ENCODE results near the gene FAM163A.
"Not testable (repeated sequence)": the region's sequence is repeated elsewhere in the genome, so short reads cannot be mapped to it uniquely, and the experiment has no call there.

The FAM163A gene

DNA sequence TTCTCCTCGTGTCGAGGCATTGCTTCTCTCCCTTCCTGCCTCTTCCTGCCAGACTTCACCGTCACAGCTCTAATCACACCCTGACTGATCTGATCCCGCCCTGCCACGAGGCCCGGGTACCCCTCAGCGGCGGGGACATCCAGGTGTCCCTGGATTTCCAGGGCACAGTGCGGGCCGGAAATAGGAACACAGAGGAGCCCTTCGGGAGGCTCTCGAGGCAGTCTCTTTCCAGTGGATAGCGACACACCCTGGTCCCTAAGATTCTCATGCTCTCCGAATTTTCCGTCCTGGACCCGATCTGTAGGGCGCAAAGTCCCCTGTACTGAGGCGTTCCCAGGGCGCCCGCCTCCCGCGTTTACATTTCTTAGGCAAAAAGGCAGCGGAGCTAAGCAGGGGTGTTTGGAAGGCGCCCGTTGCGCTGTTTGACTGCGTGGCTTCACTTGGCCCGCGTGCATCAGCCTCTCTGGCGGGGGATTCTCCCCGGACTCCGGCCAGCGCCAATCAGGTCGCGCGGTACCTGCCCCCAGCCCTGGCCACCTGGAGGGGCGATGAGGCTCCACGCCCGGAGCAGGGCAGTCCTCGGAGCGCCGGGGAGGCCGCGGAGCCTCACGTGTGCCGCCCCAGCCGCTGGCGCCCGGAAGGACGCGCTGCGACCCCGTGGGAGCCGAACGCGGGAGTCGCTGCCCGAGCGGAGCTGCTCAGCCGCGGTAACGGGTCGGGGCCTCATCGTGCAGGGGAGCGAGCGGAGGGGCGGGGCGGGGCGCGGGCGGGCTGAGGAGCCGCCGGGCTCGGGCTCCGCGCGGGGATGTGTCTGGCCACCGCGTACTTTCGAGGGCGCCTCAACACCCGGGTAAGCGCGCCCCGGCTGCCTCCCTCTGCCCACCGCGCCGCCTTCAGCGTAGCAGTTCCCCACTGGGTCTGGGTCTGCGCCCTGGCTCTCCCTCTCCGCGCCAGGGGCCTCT is at the start of gene FAM163A:
Gene FAM163A, plus strand, starts transcription at position 575 of the 962 bp plus-strand sequence. CDS start 69,807 bp downstream, outside the sequence.
- DNase-seq, result no peak

DNA sequence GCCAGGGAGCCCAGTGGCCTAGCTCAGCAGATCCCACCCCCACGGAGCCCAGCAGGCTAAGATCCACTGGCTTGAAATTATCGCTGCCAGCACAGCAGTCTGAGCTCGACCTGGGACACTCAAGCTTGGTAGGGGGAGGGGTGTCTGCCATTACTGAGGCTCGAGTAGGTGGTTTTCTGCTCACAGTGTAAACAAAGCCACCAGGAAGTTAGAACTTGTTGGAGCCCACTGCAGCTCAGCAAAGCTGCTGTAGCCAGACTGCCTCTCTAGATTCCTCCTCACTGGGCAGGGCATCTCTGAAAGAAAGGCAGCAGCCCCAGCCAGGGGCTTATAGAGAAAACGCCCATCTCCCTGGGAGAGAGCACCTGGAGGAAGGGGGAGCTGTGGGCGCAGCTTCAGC is 48.6 kb upstream of the FAM163A start:
- DNase-seq, result not testable (repeated sequence)

DNA sequence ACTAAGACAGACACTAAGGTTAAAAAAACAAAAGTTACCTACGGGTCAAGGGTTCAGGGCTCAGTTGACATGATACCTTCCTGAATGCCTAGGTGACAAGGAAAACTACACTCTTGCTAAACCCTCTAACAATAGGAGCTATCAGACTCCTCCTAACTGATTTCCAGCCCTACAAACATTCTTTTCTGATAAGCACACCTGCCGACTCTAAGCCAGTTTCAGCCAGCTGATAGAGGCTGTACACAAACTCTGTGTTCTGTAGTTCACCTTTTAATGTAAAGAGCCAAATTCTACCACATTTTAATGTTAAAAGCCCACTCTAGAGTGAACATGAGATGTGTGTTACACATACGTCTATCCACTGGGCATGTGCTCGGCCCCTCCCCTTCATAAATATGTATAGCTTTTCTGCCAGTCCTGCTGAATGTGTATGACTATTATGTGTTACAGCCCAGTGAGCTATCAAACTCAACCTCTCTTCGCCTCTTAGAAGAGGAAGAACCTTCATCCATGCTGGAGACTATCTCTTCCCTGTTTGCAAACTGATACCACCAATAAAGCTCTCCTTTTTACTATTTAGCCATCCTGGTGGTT is 40.0 kb upstream of the FAM163A start:
- no peak for DNase-seq

DNA sequence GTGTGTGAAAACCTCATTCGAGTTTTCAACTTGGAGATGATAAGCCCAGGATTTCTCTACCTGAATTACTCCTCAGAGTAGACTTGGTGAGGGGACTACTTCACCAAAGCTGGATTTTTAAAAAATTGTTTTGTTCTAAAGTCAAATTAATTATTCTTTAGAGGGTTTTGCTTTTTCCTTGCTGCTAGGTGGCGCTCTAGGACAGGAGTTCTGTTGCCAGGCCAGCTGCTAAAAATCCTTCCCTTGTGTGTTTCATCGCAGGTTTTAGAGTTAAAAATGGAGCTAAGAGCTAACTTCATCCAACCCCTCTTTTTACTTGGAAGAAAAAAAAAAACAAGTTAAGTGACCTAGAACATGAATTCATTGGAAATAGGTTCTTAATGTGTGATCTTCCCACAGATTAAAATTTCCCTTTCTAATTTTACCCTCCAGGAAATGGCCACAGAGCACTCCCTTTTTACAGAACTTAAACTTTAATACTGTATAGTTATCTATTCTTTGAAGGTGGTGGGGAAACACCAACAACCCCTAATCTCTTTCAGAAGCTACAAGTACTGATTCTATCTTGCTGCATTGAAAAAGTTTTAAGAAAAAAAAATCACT is 36.7 kb upstream of the FAM163A start:
- peak; percentile 51 to 70 for DNase-seq

DNA sequence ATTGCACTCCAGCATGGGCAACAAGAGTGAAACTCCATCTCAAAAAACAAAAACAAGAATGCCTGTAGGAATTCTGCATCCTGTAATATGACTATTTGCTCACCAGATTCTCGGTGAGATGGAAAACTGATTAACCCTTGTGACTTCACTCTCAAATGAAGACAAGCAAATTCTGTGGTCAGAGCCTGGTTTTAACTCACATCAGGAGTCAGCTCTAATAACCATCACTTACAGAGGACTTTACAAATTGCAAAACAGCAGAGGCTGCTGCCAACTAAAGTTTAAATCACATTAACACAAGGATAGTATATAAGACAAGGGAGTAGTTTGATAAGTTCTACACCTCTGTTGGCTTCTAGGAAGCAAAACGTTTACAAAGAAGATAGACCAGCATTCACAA is 35.7 kb upstream of the FAM163A start:
- DNase-seq, result no peak

DNA sequence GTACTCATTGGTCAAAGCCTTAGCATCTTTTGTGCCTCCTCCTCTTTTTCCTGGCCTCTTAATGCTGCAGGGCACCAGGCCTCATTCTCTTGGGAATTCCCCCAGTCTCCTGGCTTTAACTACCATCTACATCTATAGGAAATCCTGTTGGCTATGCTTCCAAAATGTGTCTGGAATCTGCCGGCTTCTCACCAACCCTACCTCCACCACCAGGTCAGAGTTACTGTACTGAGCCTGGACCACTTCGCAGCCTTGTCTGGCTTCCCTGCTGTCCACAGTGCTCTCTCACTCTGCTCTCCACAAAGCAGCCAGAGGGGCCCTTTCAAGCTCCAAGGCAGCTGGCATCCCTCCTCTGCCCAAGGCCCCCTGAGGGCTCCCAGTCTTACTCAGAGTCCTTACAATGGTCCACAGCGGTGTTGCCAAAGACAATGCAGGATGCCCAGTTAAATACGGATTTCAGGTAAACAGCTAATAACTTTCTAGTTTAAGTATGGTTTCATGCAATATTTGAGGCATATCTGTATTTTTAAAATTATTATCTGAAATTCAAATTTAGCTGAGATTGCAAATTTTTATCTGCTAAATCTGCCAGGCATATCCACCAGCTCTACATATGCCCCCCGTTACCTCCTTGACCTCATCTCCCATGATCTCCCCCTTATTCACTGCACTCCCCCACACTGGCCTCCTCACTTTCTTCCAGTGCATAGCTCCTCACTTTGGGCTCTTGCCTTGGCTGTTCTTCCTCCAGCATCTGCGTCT is 34.5 kb upstream of the FAM163A start:
- DNase-seq, result no peak

DNA sequence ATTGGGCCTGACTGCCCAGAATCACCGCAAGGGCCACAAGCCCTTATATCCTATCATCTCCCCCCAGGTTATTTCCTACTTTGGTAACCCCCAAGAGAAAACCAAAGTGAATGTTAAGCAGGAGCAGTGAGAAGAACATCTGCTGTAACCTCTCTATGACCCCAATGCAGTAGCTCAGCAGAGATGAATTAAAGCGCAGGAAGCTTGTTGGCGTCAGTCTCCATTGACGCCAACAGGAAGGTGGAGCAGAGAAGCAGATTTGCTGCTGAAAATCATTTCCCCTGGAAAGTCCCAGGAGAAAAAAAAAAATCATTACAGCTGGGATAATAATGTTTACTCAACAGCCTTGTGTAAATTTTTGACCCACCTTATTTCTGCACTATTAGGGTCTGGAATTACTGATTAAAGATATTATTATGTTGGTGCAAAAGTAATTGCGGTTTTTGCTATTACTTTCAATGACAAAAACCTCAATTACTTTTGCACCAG is 33.2 kb upstream of the FAM163A start:
- peak; percentile 59 to 74 for DNase-seq

DNA sequence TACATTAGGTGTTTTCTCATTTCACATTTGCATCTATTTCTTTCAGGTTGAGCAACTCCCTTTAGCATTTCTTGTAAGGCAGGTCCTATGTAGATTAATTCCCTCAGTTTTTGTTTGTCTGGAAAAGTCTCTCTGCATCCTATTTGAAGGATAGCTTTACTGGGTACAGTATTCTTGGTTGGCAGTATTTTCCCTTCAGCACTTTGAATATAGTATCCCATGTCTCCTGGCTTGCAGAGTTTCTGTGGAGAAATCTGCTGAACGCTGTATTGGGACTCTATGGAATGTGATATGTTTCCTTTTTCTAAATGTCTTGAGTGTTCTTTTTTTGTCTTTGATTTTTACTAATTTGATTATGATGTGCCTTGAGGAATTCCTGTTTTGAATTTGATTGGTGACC is 28.9 kb upstream of the FAM163A start:
- DNase-seq, result no peak

DNA sequence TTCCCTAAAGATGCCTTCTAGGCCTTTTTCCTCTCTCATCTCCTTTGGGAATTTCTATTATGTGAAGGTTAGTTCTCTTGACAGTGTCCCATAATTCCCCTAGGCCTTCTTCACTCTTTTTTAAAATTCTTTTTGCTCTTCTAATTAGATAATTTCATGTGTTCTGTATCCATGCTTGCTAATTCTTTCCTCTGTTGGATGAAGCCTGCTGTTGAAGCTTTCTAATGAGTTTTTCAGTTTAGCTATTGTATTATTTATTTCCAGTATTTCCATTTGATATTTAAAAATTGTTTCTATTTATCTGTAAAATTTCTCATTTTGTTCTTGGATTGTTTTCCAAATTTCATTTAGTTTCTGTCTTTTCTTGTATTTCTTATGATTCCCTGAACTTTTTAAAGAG is 28.5 kb upstream of the FAM163A start:
- DNase-seq, result no peak

DNA sequence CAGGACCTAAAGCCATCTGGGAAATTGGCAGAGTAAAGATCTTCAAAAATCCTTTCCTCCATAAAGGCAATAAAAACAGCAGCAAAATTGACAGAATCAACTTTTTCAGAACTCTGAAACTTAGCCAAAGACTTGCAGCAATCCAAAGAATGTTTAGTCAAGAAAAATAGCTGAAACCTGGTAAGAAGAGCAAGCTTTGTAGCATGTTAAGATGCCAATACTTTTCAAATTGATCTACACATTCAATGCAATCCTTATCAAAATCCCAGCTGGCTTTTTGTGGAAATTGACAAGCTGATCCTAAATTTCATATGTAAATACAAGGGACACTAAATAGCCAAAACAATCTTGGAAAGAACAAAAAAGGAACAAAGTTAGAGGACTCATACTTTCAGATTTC is 23.8 kb upstream of the FAM163A start:
- no peak for DNase-seq

DNA sequence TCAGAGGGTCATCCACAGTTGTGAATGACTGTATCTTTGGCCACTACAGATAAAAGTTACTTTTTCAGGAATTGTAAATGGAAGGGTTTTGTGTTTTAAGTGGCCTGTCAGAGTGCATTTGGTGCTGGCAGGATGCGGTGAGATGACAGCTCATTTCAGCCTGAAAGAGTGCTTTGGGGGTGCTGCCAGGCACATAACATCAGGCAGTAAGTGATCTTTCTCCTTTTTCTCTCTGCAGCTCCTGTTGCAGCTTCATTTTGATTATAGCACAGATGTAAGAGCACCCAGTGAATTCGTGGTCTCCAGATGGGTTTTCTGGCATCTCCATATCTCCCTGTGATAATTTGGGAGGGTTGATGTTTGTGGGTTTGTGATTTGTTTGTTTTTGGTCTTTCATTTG is 14.8 kb upstream of the FAM163A start:
- DNase-seq, result no peak

DNA sequence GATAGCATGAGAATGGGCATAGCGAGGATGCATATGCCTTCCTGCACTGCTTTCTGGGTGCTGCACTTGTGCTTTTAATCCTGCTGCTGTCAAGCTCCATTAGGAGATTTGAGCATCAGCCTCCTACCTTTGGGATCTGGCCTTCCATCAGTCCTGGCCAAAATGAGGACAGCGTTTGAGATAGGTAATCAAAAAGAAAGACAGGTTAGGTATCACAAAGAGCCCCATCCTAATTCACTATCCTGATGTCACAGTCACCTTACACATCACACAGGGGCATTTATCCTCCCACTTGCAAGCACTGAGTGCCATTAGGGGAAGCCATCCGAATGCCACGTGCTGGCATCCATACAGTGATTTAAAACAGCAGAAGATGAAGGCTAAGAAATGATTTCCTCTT is 13.2 kb upstream of the FAM163A start:
- DNase-seq, result no peak

DNA sequence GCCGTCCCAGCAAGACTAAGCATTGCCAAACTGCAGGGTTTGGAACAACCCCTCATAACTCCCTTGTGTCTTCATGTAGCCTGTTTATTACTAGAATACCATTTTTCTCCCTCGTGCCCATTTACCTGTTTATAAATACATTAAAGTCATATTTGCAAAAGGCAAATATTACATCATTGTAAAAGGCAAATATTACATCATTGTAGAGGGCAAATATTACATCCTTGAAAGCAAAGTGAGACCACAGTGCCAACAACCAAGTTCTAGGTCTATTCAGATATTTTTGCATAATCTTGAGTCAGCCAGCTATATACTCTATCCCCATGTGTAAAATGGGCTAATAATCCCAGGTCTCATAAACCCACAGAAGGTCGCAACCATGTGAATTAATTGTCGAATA is 11.4 kb upstream of the FAM163A start:
- DNase-seq, result no peak

DNA sequence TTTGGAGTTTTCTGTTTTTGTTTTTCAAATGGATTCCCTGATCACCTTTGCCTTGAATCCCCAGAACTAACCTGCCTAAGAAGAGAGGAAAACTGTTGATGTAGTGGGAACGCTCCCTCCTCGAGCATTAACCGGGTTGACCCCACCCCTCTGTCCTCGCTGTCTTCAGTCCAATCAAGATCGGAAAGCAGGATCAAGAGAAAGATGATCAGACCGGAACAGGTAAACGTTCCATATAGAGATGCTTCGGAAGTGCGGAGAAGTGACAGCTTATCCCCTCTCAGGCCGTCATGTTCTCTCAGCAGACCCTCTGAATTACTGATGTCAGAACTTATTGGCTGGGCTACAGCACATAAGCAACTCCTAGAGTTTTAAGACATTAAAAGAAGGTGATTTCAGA is 800 bp upstream of the FAM163A start:
- DNase-seq, result no peak

DNA sequence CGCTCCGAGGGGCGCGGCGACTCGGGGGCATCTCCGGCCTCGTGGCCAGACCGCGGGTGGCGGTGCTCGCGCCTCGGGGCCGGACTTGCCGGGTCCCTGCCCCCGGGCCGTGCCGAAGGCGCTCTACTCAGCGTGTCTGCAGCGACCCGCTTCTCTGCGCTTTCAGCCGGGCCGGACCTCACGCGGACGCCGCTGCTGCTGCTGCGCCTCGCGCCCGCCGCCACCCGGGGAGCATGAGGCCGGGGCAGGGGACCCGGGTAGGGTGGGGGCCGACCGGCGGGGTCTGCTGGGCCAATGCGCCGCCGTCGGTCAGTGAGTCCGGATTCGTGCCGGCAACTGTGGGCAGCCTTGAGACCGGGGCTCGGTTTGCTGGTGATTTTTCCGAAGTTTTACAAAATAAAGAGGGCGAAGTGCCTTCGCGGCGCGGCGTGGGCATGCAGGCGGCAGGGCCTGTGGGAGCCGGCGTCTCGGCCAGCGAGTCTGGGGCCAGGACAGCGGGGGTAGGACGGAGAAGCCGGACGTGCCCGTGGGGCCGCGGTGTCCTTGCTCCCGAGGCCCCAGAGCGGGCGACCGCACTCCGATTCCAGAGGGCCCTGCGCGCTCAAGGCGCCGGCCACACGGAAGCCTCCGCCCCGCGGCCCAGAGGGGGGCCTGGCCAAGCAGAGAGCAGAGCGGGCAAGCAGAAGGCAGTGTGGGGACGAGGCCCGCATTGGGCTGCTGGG is 749 bp downstream of the FAM163A start:
- DNase-seq, result no peak

DNA sequence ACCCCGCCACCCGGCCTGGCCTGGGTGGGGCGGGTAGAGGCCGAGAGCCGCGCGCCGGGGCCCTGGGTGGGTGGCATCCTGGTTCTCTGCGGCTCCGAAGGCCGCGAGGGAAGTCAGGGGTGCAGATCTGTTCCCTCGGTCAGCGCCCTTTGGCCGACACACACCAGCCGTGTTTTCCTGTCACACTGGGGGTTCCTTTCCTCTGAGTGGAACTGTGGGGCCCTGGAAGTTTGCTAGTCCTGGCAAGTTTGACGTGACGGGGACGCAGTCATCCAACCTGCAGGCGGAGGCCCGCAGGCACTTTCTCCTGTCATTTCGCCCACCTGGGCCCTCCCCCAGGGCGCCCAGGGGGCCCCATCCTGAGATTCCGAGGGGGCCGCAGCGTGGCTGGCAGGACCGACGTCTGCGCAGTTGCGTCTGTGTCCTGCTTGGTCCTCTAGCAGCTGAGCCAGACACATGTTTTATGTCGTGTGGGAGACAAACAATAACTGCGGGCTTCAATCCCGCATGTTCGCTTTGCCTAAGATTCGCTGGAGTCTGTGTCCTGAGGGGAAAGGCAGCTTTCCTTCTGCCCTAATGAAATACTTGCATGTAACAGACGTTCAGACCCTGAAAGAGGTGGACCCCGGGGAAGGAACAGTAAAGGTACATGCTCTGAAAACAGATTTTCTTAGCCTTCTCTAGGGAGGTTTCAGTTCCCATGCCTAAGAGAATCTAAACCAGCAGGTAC is 1.5 kb downstream of the FAM163A start:
- no peak for DNase-seq

DNA sequence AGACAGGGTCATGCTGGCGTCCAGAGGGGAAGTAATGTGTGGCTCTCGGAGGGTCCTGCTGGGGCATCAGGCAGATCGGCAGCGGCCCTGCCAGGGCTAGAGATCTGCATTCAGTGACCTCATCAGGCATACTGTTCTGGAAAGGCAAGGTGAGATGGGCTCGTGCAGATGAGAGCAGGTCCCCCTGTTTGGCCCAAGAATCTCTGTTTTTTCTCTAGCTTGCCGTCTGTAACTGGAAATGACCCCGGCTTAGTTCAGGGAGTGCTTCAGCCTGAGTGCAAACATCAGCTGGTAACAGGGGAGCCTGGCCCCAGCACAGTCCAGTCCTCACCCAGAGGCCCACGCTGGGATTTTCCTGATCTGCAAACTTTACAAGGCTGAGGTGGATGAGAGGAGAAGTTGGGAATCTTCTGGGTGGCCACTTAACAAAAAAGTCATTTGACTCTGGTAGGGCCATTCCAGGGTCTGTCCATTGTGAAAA is 2.1 kb downstream of the FAM163A start:
- DNase-seq, result no peak

DNA sequence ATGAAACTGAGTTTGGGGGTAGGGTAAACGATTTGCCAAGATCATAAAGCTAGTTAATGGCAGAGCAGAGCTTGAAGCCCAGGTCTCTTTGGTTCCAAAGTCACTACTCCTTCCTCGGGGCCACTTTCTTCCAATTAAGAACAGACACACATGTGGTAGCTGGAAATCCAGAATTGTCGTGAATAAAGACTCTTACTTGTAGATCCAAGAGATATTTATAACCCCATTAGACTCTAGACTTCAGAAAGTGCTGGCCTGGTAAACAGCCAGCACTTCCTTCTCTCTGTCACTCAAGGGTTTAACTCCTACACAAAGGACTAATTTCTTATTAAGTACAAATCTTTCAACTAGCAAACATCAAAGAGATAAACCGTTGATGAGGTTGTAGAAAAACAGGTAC is 2.7 kb downstream of the FAM163A start:
- DNase-seq, result no peak

DNA sequence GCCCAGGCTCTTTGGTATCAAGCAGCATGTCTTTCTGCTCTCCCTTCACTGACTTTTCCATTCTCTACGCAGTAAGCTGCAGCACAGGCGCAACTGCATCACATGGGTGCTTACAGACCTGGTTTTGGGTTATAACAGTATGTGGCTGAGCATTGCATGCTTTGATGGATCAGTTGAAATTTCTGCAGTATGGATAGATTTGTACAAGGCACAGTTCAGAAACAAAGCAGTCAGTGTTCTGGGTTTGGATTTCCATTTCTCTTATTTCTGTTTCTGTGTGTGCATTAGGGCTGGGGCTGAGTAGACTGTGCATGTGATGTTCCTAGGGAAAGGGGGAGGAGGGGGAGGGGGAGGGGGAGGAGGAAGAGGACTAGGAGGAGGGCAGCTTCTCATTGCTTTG is 4.5 kb downstream of the FAM163A start:
- no peak for DNase-seq

DNA sequence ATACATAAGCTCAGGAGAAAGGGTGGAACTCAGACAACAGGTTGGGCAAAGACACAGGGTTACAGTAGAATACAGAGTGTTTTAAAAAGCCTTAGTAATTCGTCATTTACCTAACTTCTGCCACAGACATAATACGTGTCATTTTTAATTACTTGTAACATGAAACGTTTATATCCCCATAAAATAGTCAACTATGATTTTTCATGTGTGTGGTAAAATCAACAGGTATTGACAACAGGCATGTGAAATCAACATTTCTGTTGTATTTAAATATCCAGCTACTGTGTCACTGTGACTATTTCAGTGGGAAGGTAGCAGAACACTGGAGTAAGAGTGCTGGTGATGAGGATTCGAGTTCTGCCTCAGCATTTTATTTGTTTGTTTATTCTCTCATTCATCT is 5.7 kb downstream of the FAM163A start:
- no peak for DNase-seq

DNA sequence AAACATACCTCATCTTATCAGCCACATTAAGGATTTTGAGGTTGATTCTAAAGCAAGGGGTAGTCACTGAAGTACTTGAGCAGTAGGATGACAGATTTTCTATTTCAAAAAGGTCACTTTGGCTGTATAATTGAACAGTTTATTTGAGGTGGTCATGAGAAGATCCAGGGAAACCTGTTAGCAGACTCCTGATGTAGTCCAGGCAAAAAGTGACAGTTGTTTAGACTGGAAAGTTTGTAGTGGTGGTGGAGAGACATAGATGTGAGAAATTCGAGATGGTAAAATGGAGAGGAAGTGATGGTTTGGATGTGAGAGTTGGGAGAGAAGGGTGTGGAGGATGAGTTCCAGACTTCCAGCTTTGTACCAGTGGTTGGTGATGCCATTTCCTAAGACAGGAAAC is 7.5 kb downstream of the FAM163A start:
- no peak for DNase-seq
